GM04504 (cell line): Measurements from ENCODE around the gene SH3BGRL3.
A peak's percentile ranks its signal among the peaks of the same experiment; 100 is the strongest.
"Not testable (repeated sequence)": the region's sequence is repeated elsewhere in the genome, so short reads cannot be mapped to it uniquely, and the experiment has no call there.

Experiments used
- DNase-seq: peaks from one replicate; pipeline ENCODE4 v3.0.0-alpha.2; 2012; ENCODE audit warnings: low read depth

The SH3BGRL3 gene

DNA sequence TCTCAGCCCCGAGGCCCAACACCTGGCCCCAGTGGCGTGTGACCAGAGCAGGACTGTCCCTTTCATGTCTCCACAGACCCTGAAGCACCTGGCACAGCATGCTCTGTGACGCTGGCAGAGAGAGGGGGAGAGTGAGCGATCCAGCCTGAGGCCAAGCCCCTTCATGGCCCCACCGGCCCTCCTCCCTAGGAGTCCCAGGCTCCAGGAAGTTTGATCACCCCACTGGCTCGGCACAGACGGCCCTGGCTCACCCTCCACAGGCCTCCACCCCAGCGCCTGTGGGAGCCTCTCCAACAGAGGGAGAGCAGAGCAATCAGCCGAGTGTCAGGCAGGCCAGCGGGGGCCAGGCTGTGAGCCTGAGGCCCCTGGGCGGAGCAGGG lies 11.0 kb downstream of the SH3BGRL3 start:
- no peak for DNase-seq

DNA sequence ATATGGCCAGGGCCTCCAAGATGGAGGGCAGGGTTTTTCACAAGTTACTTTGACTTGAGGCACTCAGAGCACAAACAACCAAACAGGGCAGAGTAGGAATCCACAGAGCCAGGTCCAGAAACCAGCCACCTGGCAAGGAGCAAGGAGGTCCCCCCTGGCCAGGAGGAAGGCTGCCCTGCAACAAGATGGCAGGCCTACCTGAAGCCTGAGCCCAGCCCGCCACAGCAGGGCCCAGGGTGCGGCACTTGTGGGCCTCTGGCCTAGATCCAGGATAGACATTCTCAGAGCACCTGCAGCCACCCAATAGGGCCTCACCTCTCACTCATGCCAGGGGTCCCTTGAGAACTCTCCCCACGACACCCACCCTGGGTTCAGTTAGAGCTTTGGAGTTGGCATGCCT lies 11.5 kb downstream of the SH3BGRL3 start:
- DNase-seq: no peak

DNA sequence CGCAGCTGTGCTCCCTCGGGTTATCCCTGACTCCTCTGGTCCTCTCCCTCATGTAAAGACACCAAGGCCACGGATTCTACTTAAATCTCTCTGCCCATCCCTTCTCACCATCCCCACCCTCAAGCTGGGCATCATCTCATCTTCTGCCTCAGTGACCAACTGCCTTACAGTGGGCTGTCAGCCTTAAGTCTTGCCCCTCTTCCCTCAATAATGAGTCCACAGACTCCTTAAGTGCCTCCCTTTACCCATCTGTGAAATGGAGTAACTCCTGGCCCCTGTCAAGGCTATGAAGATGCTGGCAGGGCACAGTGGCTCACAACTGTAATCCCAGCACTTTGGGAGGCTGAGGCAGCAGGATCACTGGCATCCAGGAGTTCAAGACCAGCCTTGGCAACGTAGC lies 12.1 kb downstream of the SH3BGRL3 start:
- no peak for DNase-seq

DNA sequence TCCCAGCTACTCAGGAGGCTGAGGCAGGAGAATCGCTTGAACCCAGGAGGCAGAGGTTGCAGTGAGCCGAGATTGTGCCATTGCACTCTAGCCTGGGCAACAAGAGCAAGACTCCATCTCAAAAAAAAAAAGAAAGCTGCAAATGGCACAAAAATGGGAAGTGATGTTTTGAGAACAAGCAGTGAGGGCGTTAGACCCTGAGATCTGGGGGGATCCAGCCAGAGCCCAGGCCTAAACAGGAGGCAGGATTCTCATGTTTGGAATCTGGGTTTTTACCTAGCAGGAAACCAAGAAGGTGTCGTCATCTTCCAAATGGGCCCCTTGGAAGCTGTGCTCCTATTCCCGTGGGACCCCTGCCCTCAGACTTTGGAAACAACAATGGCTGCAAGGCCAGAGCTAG lies 12.8 kb downstream of the SH3BGRL3 start:
- not testable (repeated sequence) for DNase-seq

DNA sequence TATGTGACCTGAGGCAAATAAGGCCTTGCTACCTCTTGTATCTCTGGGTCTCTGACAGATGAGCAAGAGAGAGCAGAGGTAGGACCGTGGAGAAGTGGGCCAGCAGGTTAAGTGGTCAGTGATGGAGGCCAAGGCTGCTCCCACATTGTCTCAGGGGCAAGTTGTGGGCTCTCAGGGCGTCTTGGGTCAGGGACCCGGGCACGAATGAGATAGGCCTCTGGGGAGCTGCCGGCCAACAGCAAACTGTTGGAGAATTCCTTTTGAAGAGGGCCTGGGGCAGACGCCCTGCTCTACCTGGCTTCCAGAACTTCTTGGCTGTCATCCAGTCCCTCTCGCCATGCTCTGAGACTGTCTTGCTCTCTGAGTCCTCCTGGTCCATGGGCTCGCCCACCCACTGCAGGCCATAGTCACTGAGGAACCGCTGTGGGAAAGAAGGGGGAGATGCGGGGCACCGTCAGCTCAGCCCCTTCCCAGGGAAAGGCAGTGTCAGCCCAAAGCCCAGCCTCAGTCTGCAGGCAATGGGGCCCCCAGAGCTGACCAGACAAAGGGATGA lies 14.1 kb downstream of the SH3BGRL3 start:
- no peak for DNase-seq

DNA sequence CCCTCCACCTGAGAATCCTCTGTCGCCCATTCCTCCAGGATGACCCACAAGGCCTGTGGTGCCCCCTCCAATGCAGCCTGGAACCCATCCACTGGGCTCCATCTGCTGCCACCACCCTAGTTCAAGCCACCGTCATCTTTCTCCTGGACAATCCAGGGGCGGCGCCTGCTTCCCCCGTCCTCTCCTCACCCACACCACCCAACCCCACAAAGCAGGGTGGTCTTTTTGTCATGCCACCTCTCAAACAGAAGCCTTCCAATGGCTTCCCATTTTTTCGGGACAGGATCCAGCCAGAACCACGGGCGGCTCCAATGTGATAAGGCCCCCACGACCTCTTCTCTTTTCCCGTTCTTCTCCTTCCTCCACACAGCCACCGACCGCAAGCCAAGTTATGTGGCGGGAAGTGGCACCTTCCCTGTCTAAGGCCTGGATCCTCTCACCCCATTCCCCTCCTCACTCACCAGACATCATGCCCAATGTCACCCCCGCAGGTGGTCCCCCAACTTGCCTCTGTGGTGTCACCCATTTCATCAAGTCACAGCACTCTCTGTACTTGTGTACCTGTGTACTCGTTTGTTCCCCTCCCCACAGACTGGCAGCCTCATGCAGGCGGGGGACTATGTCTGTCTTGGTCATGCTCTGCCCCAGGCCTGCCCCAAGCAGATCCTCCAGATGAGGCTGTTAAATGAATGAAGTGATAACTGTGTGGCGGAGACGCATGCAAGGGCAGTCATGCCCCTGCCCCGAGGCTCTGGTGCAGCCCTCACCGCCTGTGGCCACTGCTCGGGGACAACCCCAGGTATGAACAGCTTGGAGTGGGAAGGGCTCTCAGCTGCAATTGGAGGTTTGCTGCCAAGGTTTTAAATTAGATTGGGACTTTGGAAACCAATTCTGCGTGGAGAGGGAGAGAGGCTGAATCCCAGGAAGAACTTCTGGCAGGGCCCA lies 15.6 kb downstream of the SH3BGRL3 start:
- no peak for DNase-seq

DNA sequence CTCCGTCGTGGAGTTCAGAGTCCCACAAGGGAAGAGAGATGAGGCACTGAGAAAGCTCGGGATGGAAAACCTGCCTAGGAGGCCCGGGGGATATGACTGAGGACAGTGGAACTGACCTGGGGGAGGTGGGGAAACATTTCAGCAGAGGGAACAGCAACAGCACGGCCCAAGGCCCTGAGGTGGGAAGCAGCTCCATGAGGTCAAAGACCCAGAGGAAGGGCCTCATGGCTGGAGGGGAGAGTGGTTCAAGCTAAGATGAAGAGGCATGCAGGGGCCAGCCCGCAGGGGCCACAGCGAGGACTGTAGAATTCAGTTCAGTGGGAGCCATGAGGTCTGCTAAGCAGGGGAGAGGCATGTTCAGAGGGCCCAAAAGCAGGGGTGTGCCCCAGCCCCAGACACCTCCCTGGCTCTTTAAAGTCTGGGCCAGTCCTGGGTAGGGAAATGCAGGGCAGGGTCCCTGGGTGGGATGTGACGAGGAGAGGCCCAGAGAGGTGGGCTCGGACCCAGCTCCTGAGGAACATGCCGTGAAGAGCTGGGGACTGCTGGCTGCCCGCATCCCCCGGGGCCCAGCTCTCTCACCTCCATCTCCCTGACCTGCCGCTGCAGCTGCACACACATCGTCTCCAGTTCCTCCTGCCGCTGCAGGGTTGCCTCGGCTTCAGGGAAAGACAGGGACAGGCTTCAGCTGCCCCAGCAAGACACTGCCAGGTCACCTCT lies 16.6 kb downstream of the SH3BGRL3 start:
- no peak for DNase-seq

DNA sequence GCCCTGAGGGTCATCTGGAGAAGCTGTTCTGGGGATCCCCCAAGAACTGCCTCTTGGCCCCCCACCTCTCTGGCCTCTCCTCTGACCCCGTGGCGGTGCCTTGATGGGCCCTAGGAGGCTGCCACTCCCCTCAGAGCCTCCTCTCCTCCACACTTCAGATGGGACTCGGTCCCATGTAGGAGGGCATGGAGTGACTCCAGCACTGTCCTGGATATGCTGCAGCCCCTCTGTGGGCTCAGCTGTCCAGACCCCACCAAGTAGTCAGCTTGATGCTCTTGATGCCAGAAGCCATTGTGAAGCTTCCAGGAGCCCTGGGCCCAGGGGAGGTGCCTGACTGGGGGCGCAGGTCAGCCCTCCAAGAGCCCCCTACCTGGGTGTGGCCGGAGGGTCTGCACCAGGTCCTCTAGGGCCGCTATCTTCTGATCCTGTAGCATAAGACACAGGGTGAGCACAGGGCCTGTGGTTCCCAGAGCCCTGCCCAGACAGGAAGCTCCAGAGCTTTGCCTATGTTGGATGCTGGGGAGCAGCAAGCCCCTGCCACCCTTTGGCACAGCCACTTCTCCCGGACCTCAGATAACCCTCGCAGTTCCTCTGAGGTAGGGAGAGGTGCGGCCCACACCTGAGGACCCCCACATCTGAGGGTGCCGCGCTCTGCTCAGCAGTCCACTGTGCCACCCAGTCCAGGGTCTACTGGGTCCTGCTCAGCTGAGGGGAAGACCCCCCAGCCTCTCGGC lies 17.3 kb downstream of the SH3BGRL3 start:
- no peak for DNase-seq

DNA sequence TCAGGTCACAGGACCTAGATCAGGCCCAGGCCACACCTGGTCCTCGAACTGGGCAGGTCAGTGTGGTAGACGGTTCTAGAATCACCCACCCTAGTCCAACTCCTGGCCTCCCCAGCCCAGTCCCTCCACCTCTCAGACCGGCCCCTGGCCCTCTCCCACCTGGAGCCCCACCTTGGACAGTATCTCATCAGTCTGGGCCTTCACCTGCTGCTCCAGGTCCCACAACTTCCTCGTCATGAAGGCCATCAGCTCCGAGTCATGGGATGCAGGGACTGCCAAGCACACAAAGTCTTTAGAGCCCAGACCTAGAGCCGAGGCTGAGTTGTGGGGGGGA lies 17.9 kb downstream of the SH3BGRL3 start:
- DNase-seq: no peak

DNA sequence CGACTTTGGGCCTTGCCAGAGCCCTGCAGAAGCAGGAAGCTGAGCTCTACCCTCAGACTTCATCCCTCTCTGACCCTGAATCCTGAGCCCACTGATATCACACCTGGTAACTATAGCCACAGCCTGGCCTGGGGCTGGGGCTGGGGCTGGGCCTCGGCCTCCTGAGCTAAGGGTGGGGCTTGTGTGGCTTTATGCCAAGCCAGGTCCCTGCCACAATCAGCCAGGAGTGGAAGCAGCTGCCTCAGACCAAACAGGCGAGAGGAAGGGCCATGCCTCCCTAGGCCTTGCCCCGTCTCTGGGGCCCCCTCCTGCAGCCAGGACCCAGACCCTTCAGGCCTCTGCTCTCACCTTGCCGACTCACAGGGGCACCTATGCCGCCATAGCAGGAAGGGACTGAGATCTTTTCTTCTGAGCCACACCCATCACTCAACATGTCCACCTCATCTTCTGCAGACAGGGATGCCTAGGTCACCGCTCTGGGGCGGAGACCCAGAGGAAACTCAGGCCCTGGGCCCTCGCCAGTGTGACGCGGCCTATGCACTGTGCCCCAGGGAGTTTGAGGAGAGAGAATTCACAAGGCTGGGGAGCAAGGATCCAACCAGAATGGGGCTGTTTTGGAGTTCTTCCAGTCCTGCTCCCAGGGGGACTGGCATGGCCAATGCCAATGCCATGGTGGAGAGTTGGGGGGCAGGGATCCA lies 20.8 kb downstream of the SH3BGRL3 start:
- no peak for DNase-seq

DNA sequence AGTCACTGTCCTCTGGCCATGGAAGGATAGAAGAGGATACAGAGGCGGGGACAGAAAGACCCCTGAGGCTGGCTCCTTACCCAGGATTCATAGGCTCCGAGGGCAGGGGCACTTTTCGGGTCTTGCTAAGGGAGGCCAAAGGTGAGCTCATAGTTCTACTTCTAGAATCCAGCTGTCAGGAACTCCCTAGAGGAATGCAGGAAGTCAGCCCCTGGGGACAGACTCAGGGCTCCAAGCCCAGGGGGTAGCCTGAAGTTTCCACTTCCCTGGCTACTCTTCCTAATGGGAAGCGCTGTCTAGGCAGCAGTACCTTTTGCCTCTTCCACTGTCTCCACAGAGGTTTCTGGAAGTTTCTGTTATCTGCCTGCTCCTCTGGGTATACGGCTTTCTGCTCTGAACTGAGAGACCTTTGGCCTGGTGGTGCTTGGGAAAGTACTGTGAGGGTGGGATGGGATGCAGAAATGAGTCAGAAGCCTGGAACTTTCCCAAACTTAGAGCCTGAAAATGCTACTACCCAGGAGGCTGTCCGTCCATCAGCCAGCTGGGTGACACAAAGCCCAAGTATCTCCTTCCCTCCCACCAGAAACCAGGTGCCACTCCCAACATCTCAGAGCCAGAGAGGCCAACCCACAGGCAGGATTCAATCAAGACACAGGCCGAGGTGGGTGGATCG lies 23.0 kb downstream of the SH3BGRL3 start:
- DNase-seq: peak; percentile 48

DNA sequence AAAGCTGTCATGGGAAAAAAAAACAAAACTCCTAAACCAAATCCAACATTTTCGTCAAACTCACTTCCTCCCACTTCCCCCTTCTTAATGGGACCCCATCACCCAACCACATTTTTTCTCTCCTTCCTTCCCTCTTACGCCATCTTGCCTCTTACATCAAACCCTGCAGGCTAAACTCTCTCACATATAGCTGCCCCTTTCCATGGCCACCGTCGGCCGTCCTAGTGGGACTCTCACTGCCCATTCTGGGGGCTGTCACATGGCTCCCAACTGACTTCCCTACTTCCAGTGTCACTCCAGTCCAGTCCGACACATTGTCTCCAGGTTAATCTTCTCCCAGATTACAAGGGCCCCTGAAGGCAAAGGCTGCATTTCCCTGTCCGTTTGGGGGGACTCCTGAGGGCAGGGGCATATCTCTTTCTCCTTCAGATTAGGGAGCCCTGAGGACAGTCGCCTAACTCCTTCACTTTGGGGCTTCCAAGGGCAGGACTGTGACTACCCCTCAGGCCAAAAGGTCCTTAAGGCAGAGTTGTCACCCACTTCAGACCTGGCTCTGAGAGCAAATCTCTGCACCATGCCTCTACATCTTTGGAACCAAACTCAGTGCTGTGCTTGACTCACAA lies 25.9 kb downstream of the SH3BGRL3 start:
- DNase-seq: no peak

DNA sequence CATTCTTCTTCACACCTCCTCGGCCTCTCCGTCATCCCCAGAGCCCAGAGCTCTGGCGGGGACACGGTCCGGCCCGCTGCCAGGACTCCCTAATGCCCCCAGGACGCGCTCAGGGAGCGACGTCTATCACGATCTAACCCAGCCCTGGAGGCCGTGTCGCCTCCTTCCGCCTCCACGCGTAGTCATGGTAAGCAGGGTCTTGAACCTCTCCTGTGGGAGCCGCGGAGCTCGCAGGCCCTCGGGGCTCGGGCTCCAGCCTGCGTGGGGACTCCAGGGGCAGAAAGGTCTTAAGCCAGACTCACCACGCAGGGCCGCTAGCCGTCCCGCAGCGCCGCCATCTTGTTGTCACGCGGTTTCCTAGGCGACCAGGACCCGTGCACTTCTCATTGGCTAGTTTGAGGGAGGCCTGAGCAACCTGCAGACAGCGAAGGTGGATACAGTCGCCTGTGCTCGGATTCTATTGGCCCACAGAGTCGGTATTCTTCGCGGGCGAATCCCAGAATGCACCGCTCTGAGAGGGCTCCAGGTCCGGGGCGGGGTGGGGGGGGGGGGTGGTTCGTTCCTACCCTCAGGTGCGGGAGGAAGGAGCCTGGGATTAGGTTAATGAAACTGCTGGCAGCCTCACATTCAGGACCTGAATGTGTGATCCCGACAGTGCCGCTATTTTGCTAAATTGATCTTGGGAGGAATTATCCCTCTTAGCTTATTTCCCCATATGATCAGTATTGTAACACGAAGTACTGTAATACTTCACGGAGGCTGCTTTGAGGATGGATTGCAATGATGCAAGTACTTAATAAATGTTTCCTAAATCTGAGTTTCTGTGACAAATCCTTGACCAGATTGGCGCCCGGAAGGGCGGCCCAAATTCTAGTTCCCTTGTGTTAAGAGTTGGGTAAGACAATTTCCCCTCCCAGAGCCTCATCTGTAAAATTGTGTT lies 26.7 kb downstream of the SH3BGRL3 start, which contains the start of gene UBXN11:
Gene UBXN11 (minus strand): TSS at position 347 of the 940 bp plus-strand sequence. CDS start 3,753 bp downstream, outside the sequence.
- peak; percentile 83 for DNase-seq

DNA sequence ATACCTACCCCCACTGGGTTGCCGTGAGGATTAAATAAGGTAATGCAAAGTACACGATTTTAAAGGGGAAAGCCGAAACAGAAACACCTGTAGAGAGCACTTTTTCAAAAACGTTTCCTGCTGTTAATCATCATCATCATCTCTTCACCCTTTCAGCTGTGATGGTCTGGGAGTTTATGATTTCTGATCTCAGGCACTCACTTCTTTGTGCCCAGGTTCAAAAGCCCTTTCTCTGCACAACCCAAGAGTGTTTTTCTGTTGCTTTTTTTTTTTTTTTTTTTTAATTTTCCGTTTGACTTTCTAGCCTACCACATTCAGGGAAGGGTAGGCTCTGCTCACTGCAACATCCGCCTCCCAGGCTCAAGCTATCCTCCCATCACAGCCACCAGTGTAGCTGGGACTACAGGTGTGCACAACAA lies 27.5 kb downstream of the SH3BGRL3 start:
- DNase-seq: no peak

DNA sequence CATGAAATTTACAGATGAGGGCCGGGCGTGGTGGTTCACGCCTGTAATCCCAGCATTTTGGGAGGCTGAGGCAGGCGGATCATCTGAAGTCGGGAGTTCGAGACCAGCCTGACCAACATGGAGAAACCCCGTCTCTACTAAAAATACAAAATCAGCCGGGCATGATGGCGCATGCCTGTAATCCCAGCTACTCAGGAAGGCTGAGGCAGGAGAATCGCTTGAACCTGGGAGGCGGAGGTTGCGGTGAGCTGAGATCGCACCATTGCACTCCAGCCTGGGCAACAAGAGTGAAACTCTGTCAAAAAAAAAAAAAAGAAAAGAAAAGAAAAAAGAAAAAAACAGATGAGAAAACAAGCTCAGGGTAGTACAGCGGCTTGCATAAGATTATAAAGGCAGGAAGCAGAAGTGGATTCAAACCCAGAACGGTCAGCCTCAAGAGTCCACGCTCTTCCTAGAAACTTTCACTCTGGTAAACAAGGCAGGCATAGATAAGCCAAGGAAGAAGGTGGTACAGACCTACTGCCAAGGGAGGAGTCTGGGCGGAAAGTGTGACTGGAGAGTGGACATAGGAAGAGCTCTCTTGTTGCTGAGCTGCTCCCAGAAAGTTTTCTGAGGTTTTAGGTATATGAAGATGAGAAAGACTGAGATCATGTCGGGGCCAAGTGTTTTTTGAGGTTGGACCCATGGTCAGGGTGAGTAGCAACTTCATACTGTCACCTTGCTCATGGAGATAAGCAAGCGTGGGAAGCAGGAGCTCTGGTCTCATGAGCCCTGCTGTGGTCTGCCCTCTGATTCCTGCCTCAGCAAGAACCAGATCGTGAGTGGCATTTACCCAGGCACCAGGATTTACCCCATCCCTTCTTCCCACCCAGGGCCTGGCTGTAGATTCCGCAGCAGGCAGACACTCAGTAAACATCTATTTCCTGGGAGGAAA lies 28.3 kb downstream of the SH3BGRL3 start:
- not testable (repeated sequence) for DNase-seq

DNA sequence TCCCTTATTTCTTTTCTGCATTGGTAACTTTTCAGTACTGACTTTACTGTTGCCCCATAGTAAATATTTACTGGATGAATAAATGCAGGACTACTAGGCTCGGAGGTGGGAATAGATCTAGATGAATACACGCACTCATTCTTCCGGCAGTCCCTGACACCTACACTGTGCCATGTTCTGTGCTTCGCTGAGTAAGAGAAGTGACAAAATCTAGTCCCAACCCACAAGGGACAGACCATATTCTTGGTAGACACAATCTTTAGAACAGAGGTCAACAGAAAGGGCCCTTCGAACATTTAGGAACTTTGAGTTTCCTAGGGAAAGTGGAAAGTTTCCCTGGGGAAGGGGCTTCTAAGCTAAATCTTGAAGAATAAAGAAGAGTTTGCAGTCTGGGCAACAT lies 34.6 kb downstream of the SH3BGRL3 start:
- DNase-seq: no peak

DNA sequence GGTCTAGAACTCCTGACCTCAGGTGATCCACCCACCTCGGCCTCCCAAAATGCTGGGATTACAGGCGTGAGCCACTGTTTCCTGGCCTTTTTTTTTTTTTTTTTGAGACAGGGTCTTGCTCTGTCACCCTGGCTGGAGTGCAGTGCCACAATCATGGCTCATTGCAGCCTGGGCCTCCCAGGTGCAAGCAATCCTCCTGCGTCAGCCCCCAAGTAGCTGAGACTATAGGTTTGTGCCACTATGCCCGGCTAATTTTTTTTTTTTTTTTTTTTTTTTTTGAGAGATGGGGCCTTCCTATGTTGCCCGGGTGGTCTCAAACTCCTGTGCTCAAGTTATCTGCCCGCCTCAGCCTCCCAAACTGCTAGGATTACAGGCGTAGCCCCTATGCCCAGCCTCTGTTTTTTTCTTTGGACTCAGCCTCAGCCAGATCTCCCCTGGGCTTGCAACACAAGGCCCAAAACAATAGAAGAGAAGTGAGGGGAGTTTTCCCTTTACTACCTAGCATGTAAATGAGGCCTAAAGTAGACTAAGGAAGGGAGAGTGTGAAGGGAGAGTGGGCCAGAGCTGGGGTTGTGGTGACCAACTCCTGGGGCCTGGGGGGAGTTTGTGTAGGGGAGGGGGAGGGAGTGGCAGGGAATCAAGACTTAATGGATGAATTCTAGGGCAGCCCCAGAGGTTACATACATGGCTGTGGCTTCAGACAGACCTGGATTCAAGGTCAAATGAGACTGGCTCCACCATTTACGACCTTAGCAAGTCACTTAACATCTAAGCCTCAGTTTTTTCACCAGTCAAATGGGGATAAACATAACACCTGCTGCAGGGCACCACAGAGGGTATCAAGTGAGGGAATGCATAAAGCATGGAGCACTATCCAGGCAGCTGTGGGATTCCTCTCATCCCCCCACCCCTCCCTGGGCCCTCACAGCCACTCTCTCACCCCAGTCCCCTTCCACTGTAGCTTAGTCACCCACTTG lies 36.3 kb downstream of the SH3BGRL3 start:
- DNase-seq: no peak
